ENCODE results near the gene CXCL1.

GRCh38 chr4:73918058-73918457 is 48.9 kb downstream of the CXCL1 start:
- TF ChIP-seq POLR2A (IDR thresholded peaks at IDR 0.05) (no peak), CTCF (IDR thresholded peaks at IDR 0.05) (no peak)
